Fibroblast of villous mesenchyme (primary cell): ENCODE results near the gene BFSP2. TPM values are rescaled to one million over a fixed set of nuclear protein-coding genes. Genes with fewer than 3 reads are reported as not detected.
"Not testable (repeated sequence)": the region's sequence is repeated elsewhere in the genome, so short reads cannot be mapped to it uniquely, and the experiment has no call there.

Experiments used
- DNase-seq: peaks from one replicate; pipeline ENCODE4 v3.0.0-alpha.2; 2010; ENCODE audit warnings: low read depth
- H3K4me3 ChIP-seq: 2 replicates; pipeline ENCODE4 v1.5.1; 2011; ENCODE audit warnings: low read depth, mild to moderate bottlenecking, low read length
- total RNA-seq: library from RNA; depleted of rRNA; stranded (reverse); fragments of >200 nt; gene quantifications from 2 replicates; pipeline ENCODE4 v1.2.3, GENCODE V29; 2012
- TF ChIP-seq, protein P1 (sequence below): IDR thresholded peaks from 2 replicates; pipeline ENCODE4 v1.5.1; 2012; ENCODE audit warnings: low read depth, mild to moderate bottlenecking, low read length; ENCODE audit not compliant: insufficient read depth

The BFSP2 gene
- total RNA-seq, 1 donor = not detected

DNA sequence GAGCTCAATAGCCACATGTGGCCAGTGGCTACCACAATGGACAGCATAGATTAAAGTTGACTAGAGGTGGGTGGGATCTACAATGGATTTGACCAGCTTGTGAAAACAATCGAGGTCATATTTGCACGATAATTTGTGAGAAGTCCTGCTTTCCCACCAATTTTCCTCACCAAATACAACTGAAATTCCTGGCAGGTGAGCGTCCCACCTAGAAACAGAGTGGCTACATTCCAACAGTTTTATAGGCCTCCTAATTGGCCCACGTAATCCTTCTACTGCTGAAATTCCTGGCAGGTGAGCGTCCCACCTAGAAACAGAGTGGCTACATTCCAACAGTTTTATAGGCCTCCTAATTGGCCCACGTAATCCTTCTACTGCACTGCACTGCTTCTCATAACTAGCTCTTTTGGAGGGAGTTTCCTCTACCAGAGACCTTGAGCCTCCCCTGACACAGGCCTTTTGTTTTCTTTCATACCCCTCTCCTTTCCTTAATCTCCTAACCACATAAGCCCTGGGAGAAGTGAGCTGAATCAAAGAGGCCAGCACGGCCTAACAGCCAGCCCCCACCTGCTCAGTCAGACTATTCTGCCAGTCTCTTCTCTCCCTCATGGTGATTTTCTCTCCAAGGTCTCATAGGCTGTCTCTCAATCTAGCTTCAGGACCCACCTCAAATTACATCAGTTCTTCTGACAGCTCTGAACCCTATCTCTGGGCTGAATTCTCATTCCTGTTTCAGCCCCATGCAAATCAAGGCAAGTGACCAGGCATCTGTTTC is 80.2 kb downstream of the BFSP2 start:
- DNase-seq = no peak

DNA sequence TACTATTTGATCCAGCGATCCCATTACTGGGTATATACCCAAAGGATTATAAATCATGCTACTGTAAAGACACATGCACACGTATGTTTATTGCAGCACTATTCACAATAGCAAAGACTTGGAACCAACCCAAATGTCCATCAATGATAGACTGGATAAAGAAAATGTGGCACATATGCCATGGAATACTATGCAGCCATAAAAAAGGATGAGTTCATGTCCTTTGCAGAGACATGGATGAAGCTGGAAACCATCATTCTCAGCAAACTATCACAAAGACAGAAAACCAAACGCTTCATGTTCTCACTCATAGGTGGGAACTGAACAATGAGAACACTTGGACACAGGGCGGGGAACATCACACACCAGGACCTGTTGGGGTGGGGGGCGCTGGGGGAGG is 82.6 kb downstream of the BFSP2 start:
- not testable (repeated sequence) for DNase-seq

More for the DNA sequence above, 80.2 kb downstream of the BFSP2 start:
- TF ChIP-seq, protein P1, sequence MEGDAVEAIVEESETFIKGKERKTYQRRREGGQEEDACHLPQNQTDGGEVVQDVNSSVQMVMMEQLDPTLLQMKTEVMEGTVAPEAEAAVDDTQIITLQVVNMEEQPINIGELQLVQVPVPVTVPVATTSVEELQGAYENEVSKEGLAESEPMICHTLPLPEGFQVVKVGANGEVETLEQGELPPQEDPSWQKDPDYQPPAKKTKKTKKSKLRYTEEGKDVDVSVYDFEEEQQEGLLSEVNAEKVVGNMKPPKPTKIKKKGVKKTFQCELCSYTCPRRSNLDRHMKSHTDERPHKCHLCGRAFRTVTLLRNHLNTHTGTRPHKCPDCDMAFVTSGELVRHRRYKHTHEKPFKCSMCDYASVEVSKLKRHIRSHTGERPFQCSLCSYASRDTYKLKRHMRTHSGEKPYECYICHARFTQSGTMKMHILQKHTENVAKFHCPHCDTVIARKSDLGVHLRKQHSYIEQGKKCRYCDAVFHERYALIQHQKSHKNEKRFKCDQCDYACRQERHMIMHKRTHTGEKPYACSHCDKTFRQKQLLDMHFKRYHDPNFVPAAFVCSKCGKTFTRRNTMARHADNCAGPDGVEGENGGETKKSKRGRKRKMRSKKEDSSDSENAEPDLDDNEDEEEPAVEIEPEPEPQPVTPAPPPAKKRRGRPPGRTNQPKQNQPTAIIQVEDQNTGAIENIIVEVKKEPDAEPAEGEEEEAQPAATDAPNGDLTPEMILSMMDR = no peak
- H3K4me3 ChIP-seq = no peak overlapping the region

DNA sequence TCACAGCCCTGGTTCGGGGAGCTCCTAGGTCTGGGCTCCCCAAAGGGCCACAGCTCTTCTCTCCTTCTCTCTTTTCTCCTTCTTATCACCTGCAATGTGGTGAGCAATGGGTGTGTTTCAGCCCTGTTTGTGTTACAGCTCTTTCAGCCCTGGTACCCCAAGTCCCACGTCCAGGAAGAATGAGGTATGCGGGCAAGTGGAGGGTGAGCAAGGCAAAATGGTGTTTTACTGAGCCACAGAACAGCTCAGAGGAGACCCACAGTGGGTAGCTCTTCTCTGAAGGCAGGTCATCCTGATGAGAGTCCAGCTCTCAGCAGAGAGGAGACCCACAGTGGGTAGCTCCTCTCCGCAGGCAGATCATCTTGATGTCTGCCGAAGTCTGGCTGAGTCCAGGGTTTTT is 86.8 kb downstream of the BFSP2 start:
- no peak for DNase-seq
- TF ChIP-seq, protein P1 = no peak
- H3K4me3 ChIP-seq = no peak overlapping the region

More for the DNA sequence above, 82.6 kb downstream of the BFSP2 start:
- not testable (repeated sequence) for H3K4me3 ChIP-seq

DNA sequence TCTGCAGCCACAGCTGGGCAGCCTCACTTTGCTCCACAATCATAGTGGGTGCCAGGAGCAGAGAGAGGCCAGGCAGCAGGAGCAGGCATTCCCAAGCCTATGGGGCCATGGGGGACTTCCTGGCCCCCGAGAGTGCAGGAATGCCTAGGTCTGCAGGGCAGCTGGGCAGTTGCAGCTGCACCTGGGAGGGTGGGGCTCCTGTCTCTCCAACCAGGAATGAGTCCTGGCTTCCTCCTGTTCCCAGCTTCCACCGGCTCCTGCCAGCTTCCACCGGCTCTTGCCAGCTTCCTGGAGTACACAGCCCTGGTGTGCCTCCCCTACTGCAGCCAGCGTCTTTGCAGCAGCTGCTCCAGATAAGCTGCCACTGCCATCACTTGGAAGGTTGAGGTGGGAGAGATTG is 87.3 kb downstream of the BFSP2 start:
- TF ChIP-seq, protein P1 = no peak
- DNase-seq = no peak
- no peak overlapping the region for H3K4me3 ChIP-seq

DNA sequence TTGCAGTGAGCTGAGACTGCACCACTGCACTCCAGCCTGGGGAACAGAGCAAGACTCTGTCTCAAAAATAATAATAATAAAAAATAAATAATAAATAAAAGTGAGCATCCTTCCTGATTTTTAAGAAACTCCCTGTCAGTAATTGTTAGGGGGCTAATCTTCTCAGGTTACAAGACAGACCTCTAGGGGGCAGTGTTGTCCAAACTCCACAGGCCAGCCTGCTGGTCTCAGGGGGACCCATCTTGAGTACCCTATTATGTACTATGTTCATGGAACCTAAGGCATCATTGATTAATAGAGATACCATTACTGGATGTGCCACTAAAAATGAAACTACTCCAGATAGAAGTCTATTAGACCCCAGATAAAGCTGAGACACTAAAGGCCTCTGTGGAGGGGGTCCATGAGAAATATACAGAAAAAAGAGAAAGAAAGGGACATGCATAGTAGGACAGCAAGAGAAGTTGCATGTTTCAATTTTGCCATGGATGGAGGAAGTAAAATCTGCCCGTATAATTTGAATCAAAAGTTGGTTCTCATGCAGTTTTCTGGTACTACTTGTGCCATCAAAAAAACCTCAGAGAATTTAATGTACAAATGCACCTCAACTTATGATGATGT is 88.2 kb downstream of the BFSP2 start:
- DNase-seq = peak; percentile 46
- TF ChIP-seq, protein P1 = peak; percentile 58
- no peak overlapping the region for H3K4me3 ChIP-seq

DNA sequence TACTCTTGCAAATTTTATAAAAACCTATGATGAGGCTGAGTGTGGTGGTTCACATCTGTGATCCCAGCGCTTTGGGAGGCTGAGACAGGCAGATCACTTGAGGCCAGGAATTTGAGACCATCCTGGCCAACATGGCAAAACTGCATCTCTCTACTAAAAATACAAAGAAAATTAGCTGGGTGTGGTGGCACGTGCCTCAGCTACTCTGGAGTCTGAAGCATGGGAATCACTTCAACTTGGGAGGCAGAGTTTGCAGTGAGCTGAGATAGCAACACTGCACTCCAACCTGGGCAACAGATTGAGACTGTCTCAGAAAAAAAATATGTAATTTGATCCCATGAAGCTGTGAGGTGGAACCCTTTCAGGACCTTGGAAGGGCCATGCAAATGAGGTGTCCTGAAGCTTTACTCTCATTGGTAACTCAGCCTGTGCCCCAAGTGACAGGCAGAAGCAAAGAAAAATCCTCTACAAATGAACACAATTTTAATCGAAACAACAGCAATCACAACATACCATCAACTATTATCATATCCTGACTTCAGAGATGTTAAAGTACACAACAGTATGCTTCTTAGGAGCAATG is 89.0 kb downstream of the BFSP2 start:
- TF ChIP-seq, protein P1 = no peak
- no peak overlapping the region for H3K4me3 ChIP-seq
- DNase-seq = peak; percentile 74

DNA sequence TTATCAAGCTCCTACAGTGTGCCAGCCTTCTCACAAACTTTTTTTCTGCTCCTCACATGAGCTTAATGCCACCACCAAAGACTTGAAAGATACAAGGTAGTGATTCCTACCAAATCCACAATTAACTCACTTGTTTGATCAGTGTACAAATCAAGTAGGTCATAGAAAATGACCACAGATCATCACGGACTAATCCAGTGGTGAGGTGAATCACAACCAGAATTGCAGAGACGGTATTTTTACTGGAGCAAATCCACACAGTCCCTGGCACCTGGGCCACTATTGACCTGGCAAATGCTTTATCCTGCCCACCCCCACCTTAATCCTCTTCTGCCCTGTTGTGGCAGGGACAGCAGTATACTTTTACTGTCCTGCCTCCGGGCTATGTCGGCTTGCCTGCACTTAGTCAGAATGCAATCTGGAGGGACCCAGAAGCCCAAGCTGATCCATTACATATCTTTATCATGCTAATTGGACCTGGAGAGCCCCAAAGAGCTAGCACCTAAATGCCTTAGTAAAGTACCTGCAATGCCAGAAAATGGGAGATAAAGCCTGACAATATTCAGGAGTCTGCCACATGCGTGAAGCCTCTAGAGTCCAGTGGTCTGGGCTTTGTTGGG is 89.7 kb downstream of the BFSP2 start:
- H3K4me3 ChIP-seq = no peak overlapping the region
- TF ChIP-seq, protein P1 = no peak
- DNase-seq = no peak
